Measurements from ENCODE around the gene RAPGEF1. TPM values are rescaled to one million over a fixed set of nuclear protein-coding genes. Genes with fewer than 3 reads are reported as not detected.

Gene RAPGEF1
- total and polyA plus RNA-seq, 5 donors from 2014 or later, result 3.8 to 159 (median 4.6) TPM

DNA sequence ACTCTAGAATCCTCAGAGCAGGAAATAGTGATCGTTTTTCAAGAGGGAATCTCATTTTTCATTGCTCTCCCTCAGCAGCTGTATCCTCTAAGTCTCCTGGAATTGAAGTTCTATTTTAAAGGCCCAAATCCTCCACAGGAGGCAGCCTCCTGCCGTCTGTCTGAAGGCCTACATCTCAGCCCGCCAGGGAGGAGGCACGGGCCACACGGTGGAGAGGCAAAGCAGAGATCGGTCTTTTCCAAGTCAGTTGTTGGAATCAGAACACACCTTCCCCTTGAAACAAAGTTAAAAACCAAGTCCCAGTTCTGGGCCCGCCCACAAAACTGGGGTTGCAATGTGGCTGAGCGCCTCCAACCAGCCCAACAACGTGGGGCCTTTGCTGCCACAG is 68.7 kb downstream of the RAPGEF1 start:
- peaks cover 35 to 95% (median 68%) of the 10 kb centered on the region in 4 donors for H3K4me1 Mint-ChIP-seq
- H3K9me3 Mint-ChIP-seq, result no peaks in the 10 kb centered on the region
- H3K4me3 Mint-ChIP-seq, result peak overlapping the region in 3 of 4 donors; percentile 27 to 86 (median 66)

DNA sequence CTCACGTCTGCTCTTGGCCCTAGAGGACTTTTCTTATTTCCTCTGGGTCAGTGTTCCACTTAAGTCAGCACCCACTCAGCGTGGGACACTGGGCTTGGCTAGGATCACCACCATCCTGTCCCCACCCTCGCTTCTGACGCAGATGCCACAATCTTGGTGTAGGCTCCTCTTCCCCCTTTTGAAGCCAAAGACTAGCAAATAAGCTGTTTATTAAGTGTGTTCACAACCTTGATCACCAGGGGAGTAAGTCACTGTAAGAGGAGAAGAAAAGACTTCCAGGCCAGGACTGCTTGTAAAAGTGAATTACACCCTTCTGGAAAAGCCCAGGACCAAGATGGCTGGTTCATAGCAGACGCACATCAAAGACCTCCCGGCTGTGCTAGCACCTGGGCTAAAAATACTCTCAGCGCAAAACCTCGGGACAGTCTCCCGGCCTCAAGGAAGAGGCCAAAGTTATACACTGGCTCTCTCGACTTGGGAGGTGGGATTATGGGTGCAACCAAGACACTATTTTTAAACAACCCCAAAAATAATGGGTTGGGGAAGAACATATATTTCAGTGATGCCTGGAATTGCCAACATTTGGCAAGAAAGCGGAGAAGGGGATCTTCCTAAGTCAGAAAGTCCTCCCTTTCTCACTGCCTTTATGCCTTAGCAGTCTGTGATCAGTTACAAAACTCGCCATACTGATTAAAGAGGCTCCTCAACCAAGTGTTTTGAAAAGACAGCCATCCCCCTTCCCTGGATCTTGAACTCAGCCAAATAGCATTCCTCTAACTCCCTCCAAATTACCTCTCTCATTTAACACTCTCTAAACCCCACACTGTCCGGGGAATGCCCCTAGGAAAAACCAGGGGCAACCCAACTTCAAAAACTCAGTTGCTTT is 69.4 kb downstream of the RAPGEF1 start:
- Histone ChIP-seq H3K27ac (ENCODE audit: insufficient read depth, low read length, poor library complexity, severe bottlenecking) (peak overlapping the region; percentile 95), H3K36me3 (ENCODE audit: control insufficient read depth, insufficient read depth, low read length) (no peaks in the 10 kb centered on the region), H3K9me3 (ENCODE audit: control insufficient read depth in 2 of 2, low read length in 2 of 2) (no peaks in the 10 kb centered on the region), H3K4me3 (ENCODE audit: low read depth, low read length) (peak overlapping the region; percentile 40), H3K27me3 (ENCODE audit: control insufficient read depth, insufficient read depth, low read length) (no peaks in the 10 kb centered on the region), H3K4me1 (ENCODE audit: control insufficient read depth, insufficient read depth, low read length, poor library complexity, severe bottlenecking) (peaks cover 86% of the 10 kb centered on the region)
- no peak for DNase-seq
- Mint-ChIP-seq H3K9me3 (no peaks in the 10 kb centered on the region), H3K27me3 (no peaks in the 10 kb centered on the region), H3K4me1 (peaks cover 40 to 95% (median 69%) of the 10 kb centered on the region in 4 donors), H3K4me3 (peak overlapping the region in 3 of 4 donors; percentile 66 to 86 (median 74)), H3K27ac (peak overlapping the region; percentile 97 to 99 (median 97)), H3K36me3 (peaks cover 3% of the 10 kb centered on the region)
- no peak for ATAC-seq (ENCODE audit: low read depth in 2 of 2)

More for the DNA sequence above, 68.7 kb downstream of the RAPGEF1 start:
- Histone ChIP-seq H3K9me3 (ENCODE audit: control insufficient read depth in 2 of 2, low read length in 2 of 2) (no peaks in the 10 kb centered on the region), H3K4me3 (ENCODE audit: low read depth, low read length) (no peak overlapping the region), H3K36me3 (ENCODE audit: control insufficient read depth, insufficient read depth, low read length) (no peaks in the 10 kb centered on the region), H3K27ac (ENCODE audit: insufficient read depth, low read length, poor library complexity, severe bottlenecking) (peak overlapping the region; percentile 95), H3K27me3 (ENCODE audit: control insufficient read depth, insufficient read depth, low read length) (no peaks in the 10 kb centered on the region), H3K4me1 (ENCODE audit: control insufficient read depth, insufficient read depth, low read length, poor library complexity, severe bottlenecking) (peaks cover 87% of the 10 kb centered on the region)
- H3K27ac Mint-ChIP-seq, result peak overlapping the region; percentile 97 to 99 (median 97)
- H3K36me3 Mint-ChIP-seq, result peaks cover 3% of the 10 kb centered on the region
- H3K27me3 Mint-ChIP-seq, result no peaks in the 10 kb centered on the region
- DNase-seq (no peak), ATAC-seq (ENCODE audit: low read depth in 2 of 2) (no peak)

DNA sequence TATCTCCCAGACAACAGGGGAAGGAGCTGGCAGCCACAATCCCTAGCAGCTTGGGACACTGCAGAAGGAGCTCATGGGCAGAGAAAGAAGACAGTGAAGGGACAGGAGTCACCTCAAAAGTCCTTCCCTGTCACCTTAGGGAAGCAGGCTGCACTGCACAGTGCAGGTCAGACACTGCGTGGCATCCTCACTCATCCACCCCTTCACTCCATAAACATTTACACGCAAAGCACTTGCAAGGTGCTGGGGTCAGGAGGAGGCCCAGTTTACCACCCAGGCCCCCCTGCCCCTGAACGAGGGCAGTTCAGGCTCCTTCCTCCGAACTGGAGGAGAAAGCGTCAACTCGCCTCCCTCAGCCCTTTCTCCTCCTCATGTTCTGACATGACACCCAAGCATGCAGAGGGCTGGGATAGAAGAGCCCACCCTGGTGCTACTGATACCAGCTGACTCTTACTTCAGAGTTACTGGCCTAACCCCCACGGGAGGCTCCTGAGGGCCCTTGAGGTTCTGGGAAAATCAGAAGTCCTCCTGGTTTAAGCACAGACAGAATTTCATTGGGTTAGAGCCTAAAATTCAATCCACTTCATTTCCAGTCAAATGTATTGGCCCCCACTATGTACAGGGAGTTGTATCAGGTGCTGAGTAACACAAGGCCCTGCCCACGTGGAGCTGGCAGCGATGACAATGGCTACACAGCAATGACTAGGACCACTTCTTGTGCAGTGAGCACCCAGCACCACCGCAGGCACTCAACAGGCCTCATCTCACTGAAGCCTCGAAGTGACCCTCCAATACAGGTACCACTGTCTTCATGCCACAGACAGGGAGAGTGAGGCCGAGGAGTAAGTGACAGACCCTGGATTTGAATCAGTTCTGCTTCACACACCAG is 70.4 kb downstream of the RAPGEF1 start:
- no peaks in the 10 kb centered on the region for H3K36me3 ChIP-seq (ENCODE audit: control insufficient read depth, insufficient read depth, low read length)
- H3K9me3 Mint-ChIP-seq, result no peaks in the 10 kb centered on the region
- no peaks in the 10 kb centered on the region for H3K27me3 ChIP-seq (ENCODE audit: control insufficient read depth, insufficient read depth, low read length)
- no peak for DNase-seq
- peaks cover 49 to 95% (median 71%) of the 10 kb centered on the region in 4 donors for H3K4me1 Mint-ChIP-seq
- no peak for ATAC-seq (ENCODE audit: low read depth in 2 of 2)
- no peaks in the 10 kb centered on the region for H3K27me3 Mint-ChIP-seq
- no peaks in the 10 kb centered on the region for H3K9me3 ChIP-seq (ENCODE audit: control insufficient read depth in 2 of 2, low read length in 2 of 2)
- H3K4me3 ChIP-seq (ENCODE audit: low read depth, low read length), result peak overlapping the region; percentile 51
- peak overlapping the region; percentile 80 to 86 (median 84) for H3K4me3 Mint-ChIP-seq
- peak overlapping the region; percentile 97 to 99 (median 97) for H3K27ac Mint-ChIP-seq
- peak overlapping the region; percentile 95 for H3K27ac ChIP-seq (ENCODE audit: insufficient read depth, low read length, poor library complexity, severe bottlenecking)
- peaks cover 8% of the 10 kb centered on the region for H3K36me3 Mint-ChIP-seq
- H3K4me1 ChIP-seq (ENCODE audit: control insufficient read depth, insufficient read depth, low read length, poor library complexity, severe bottlenecking), result peaks cover 85% of the 10 kb centered on the region

DNA sequence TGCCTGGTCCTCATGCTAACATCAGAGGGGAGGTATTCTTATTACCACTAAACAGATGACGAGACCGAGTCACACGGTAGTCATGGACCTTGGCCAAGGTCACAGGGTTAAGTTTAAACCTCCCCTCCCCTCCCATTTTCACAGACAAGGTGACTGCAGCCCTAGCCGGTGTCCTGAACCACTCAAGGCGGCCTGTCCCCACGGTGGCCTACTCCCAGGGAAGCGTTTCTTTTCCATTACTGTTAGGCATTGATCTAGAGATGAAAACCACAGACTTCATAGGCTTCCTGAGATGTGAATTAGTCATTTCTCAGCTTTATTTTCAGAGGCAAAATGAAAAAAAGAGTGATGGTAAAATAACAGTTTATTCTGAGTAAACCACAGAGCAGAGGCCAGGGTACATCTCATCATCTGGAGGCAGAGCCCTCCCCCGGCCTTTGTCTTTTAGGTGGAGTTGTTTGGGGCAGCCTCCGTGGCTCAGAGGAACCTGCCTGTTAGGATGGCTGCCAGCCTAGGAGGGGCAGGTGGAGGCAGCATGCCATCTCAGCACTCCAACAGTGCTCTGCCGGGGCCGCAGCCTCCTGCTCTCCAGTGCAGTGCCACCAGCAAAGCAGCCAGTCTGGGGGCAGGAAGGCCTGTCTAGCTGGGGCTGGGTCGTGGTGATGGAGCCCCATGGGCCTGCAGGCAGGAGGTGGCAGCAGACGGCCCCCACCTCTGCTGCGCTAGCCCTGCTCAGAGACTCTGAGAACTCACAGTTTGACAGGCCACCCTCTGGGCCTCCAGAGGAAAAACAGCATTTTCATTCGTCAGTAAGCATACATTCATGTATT is 71.2 kb downstream of the RAPGEF1 start:
- ATAC-seq (ENCODE audit: low read depth in 2 of 2), result peak; percentile 71 to 75
- no peaks in the 10 kb centered on the region for H3K27me3 Mint-ChIP-seq
- DNase-seq, result peak; percentile 58 to 83 (median 61)
- H3K36me3 Mint-ChIP-seq, result peaks cover 8% of the 10 kb centered on the region
- H3K9me3 ChIP-seq (ENCODE audit: control insufficient read depth in 2 of 2, low read length in 2 of 2), result no peaks in the 10 kb centered on the region
- H3K4me1 Mint-ChIP-seq, result peaks cover 58 to 93% (median 75%) of the 10 kb centered on the region in 4 donors
- peaks cover 82% of the 10 kb centered on the region for H3K4me1 ChIP-seq (ENCODE audit: control insufficient read depth, insufficient read depth, low read length, poor library complexity, severe bottlenecking)
- no peaks in the 10 kb centered on the region for H3K27me3 ChIP-seq (ENCODE audit: control insufficient read depth, insufficient read depth, low read length)
- H3K27ac Mint-ChIP-seq, result peak overlapping the region; percentile 97 to 99 (median 97)
- peak overlapping the region; percentile 80 to 86 (median 84) for H3K4me3 Mint-ChIP-seq
- no peaks in the 10 kb centered on the region for H3K36me3 ChIP-seq (ENCODE audit: control insufficient read depth, insufficient read depth, low read length)
- peak overlapping the region; percentile 95 for H3K27ac ChIP-seq (ENCODE audit: insufficient read depth, low read length, poor library complexity, severe bottlenecking)
- H3K4me3 ChIP-seq (ENCODE audit: low read depth, low read length), result peak overlapping the region; percentile 51
- H3K9me3 Mint-ChIP-seq, result no peaks in the 10 kb centered on the region

DNA sequence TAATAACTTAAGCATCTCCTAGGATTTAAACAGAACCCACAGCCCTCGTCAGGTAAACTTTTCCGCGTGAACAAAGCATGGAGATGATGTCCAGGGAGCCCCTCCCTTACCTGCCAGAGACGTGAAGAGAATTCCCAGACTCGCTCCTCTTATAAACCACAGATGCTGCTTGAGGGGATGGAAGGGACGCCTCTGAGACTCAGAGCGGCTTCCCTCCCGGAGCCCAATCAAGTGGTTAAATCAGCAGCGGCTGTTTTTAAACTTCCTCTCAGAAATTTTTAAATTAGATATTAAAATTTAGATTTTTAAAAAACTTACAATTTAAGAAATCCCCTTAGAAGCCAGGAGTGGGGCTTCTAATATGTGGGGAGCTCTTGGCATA is 71.8 kb downstream of the RAPGEF1 start:
- no peak for ATAC-seq (ENCODE audit: low read depth in 2 of 2)
- Histone ChIP-seq H3K36me3 (ENCODE audit: control insufficient read depth, insufficient read depth, low read length) (no peaks in the 10 kb centered on the region), H3K27me3 (ENCODE audit: control insufficient read depth, insufficient read depth, low read length) (no peaks in the 10 kb centered on the region), H3K4me1 (ENCODE audit: control insufficient read depth, insufficient read depth, low read length, poor library complexity, severe bottlenecking) (peaks cover 82% of the 10 kb centered on the region), H3K27ac (ENCODE audit: insufficient read depth, low read length, poor library complexity, severe bottlenecking) (peak overlapping the region; percentile 95), H3K9me3 (ENCODE audit: control insufficient read depth in 2 of 2, low read length in 2 of 2) (no peaks in the 10 kb centered on the region), H3K4me3 (ENCODE audit: low read depth, low read length) (peak overlapping the region; percentile 51)
- Mint-ChIP-seq H3K9me3 (no peaks in the 10 kb centered on the region), H3K36me3 (peaks cover 7% of the 10 kb centered on the region), H3K27me3 (no peaks in the 10 kb centered on the region), H3K4me3 (peak overlapping the region; percentile 58 to 86 (median 76)), H3K4me1 (peaks cover 64 to 95% (median 78%) of the 10 kb centered on the region in 4 donors), H3K27ac (peak overlapping the region; percentile 97 to 99 (median 97))
- no peak for DNase-seq

DNA sequence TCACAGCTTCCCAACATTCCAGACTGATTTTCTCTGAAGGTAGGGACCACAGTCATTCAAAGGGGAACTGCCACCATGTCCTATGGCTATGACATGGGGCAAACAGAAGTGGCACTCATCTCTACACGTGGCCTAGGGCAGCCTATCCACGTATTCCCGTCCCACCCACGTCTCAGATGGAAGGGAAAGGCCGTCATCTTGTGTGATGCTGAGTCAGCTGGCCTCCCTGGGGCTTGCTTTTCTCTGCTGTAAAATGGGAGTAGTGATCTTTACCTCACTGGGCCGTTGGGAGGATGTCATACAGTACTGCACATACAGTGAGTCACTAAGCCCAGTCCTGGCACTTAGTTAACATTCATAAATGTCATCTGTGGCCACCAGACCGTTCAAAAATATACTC is 72.3 kb downstream of the RAPGEF1 start:
- DNase-seq, result peak; percentile 31 to 78 (median 53)
- no peaks in the 10 kb centered on the region for H3K27me3 Mint-ChIP-seq
- H3K4me1 Mint-ChIP-seq, result peaks cover 67 to 95% (median 78%) of the 10 kb centered on the region in 4 donors
- peaks cover 7% of the 10 kb centered on the region for H3K36me3 Mint-ChIP-seq
- H3K36me3 ChIP-seq (ENCODE audit: control insufficient read depth, insufficient read depth, low read length), result no peaks in the 10 kb centered on the region
- no peaks in the 10 kb centered on the region for H3K9me3 ChIP-seq (ENCODE audit: control insufficient read depth in 2 of 2, low read length in 2 of 2)
- peak; percentile 49 to 54 for ATAC-seq (ENCODE audit: low read depth in 2 of 2)
- H3K4me3 Mint-ChIP-seq, result peak overlapping the region; percentile 58 to 86 (median 70)
- H3K9me3 Mint-ChIP-seq, result no peaks in the 10 kb centered on the region
- H3K27ac ChIP-seq (ENCODE audit: insufficient read depth, low read length, poor library complexity, severe bottlenecking), result peak overlapping the region; percentile 95
- peak overlapping the region; percentile 91 to 97 (median 93) for H3K27ac Mint-ChIP-seq
- peak overlapping the region; percentile 51 for H3K4me3 ChIP-seq (ENCODE audit: low read depth, low read length)
- H3K27me3 ChIP-seq (ENCODE audit: control insufficient read depth, insufficient read depth, low read length), result no peaks in the 10 kb centered on the region
- H3K4me1 ChIP-seq (ENCODE audit: control insufficient read depth, insufficient read depth, low read length, poor library complexity, severe bottlenecking), result peaks cover 81% of the 10 kb centered on the region

DNA sequence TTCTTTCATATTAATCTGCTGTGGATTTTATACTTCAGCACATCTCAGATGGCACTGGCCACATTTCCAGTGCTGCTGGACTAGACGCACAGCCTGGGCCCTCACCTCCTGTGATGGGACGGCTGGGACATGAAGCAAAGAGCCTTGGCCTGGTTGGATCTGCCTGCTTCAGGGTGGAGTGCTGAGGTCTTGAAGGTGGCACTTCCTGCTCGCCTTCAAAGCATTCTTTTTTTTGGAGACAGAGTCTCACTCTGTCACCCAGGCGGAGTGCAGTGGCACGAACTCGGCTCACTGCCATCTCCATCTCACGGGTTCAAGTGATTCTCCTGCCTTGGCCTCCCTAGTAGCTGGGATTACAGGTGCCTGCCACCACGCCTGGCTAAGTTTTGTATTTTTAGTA is 73.1 kb downstream of the RAPGEF1 start:
- peak overlapping the region; percentile 31 for H3K4me3 ChIP-seq (ENCODE audit: low read depth, low read length)
- no peaks in the 10 kb centered on the region for H3K9me3 ChIP-seq (ENCODE audit: control insufficient read depth in 2 of 2, low read length in 2 of 2)
- peaks cover 81% of the 10 kb centered on the region for H3K4me1 ChIP-seq (ENCODE audit: control insufficient read depth, insufficient read depth, low read length, poor library complexity, severe bottlenecking)
- Mint-ChIP-seq H3K36me3 (peaks cover 7% of the 10 kb centered on the region), H3K4me3 (peak overlapping the region; percentile 5 to 74 (median 40)), H3K27ac (peak overlapping the region; percentile 91 to 97 (median 93)), H3K9me3 (no peaks in the 10 kb centered on the region), H3K4me1 (peaks cover 67 to 94% (median 78%) of the 10 kb centered on the region in 4 donors), H3K27me3 (no peaks in the 10 kb centered on the region)
- DNase-seq, result peak in 2 of 3 donors; percentile 28 to 64
- no peaks in the 10 kb centered on the region for H3K36me3 ChIP-seq (ENCODE audit: control insufficient read depth, insufficient read depth, low read length)
- no peak for ATAC-seq (ENCODE audit: low read depth in 2 of 2)
- H3K27me3 ChIP-seq (ENCODE audit: control insufficient read depth, insufficient read depth, low read length), result no peaks in the 10 kb centered on the region
- peak overlapping the region; percentile 95 for H3K27ac ChIP-seq (ENCODE audit: insufficient read depth, low read length, poor library complexity, severe bottlenecking)
